HG02623 (cell line): ENCODE data around the gene KLRK1.
"Not testable (repeated sequence)": the region's sequence is repeated elsewhere in the genome, so short reads cannot be mapped to it uniquely, and the experiment has no call there.

Experiments used
- ATAC-seq: cut with Tn5 transposase; IDR thresholded peaks from one replicate; pipeline ENCODE4 v1.9.1; 2021; ENCODE audit warnings: moderate library complexity; ENCODE audit not compliant: unreplicated experiment

Gene KLRK1

DNA sequence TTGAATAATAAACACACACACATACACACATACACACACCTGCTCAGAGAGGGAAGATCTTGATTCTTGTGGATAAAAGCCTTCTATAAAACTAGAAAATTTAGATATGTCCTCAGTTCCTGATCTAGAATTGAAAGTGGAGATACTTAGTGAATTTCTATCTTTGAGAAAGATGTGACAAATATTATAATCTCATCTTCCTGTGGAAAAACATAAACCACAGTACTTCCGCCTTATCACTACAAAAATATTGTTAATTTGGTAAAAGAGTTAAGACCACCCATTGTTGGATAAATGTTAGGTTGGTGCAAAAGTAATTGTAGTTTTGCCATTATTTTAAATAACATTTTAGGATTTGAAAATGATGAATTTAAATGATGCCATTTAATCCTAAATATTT is at the start of gene KLRK1:
Gene KLRK1 (minus strand): TSS at position 138 of the 400 bp plus-strand sequence. CDS start 1,231 bp downstream, outside the sequence.
- no peak for ATAC-seq

DNA sequence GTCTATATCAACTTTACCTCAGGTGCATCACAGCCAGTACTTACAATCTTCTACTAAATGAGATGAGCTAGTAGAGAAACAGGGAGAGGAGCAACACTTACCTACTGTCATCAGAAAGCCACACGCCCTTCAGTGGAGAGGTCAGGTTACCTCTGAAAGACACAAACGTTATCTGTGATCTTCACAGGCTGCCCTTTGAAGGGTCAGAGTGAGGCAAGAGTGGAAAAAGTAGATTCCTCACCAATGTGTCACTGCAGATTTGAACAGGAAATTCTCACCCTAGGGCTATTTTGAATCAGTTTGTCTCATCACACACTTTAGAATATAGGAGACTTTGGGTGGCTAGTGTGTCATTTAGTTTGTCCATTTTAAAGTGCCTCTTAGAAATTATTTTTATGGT is 47.8 kb upstream of the KLRK1 start:
- ATAC-seq = not testable (repeated sequence)

- ATAC-seq = not testable (repeated sequence)
Observed at GRCh38 chr12:10435816-10436215, 46.0 kb upstream of the KLRK1 start, which contains the start of gene KLRC2. Gene KLRC2, minus strand, starts transcription at chr12:10436010. Its CDS starts 24 bp downstream, at chr12:10435986.

DNA sequence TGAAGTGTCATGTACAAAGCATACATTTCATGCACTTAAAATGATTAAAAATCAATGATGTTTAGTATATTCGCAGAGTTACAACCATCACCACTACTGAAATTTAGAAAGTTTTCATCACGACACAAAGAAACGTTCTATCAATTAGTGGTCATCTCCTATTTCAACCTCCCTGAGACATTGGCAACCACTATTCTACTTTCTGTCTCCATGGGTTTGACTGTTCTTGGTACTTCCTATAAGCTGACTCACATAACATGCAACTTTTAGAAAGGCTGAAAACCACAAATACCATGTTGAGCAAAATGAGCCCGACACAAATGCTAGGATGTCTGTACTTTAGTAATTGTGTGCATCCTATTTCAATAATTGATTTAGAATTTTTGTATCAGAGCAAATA is 40.8 kb upstream of the KLRK1 start:
- ATAC-seq = not testable (repeated sequence)

DNA sequence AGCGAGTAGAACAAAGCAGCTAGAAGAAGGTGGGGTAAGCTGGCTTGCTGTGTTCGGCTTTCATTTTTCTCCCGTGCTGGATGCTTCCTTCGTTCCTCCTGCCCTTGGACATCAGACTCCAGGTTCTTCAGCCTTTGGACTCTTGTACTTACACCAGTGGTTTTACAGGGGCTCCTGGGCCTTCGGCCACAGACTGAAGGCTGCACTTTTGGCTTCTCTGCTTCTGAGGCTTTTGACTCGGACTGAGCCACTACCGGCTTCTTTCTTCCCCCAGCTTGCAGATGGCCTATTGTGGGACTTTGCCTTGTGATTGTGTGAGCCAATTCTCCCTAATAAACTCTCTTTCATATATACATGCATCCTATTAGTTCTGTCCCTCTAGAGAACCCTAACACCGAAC is 36.1 kb upstream of the KLRK1 start:
- ATAC-seq = not testable (repeated sequence)

GRCh38 chr12:10424260-10424899 is 34.5 kb upstream of the KLRK1 start:
- not testable (repeated sequence) for ATAC-seq

DNA sequence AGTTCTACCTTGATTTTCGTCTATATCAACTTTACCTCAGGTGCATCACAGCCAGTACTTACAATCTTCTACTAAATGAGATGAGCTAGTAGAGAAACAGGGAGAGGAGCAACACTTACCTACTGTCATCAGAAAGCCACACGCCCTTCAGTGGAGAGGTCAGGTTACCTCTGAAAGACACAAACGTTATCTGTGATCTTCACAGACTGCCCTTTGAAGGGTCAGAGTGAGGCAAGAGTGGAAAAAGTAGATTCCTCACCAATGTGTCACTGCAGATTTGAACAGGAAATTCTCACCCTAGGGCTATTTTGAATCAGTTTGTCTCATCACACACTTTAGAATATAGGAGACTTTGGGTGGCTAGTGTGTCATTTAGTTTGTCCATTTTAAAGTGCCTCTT is 32.3 kb upstream of the KLRK1 start:
- not testable (repeated sequence) for ATAC-seq

GRCh38 chr12:10420334-10420733 is 30.5 kb upstream of the KLRK1 start, which contains the start of gene KLRC3:
Gene KLRC3, minus strand, starts transcription at chr12:10420595. Its CDS starts 45 bp downstream, at chr12:10420550.
- ATAC-seq = not testable (repeated sequence)

- no peak for ATAC-seq
Observed at GRCh38 chr12:10409392-10409791, 19.6 kb upstream of the KLRK1 start, which contains the start of gene KLRC4. Gene KLRC4, minus strand, starts transcription at chr12:10409757. Its CDS starts 182 bp downstream, at chr12:10409575.

DNA sequence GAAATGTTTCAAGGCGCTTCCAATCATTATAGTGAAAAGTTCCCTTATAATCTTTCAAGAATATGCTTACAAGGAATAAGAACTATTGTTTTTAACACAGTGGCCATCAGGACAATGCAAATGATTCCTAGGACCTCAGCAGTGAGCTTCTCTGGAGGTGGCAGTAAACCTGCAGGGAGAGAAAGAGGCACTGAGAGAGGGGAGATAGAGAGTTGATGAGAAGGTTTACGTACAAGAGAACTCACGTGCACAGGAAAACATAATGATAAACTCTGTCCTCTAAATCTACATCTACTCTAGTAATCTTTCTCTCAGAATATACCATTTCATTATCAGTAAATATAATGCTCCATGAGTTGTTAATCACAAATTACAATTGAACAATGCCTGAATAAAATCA is 19.0 kb upstream of the KLRK1 start:
- ATAC-seq = no peak

DNA sequence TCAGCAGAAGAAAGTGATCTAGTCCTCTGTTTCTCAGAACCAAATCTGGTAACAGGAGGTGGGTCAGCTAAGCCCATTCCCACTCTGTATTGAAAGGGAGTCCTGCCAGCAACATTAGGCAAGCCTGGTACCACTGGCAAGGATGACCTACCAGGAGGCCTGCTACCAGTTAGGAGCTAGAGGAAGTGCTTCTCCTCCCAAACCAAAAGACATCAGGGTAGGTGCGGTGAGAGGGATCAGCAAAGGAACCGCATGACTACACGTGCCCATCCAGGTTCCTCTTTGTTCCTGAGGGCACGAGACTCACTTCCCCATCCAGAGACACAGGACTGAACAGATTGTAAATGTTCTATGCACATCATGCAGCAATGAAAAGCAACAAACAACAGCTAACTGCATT is 16.9 kb upstream of the KLRK1 start:
- ATAC-seq = no peak

GRCh38 chr12:10405294-10405693 is 15.5 kb upstream of the KLRK1 start:
- ATAC-seq = no peak

GRCh38 chr12:10404798-10405197 is 15.0 kb upstream of the KLRK1 start:
- no peak for ATAC-seq

GRCh38 chr12:10400829-10401228 is 11.0 kb upstream of the KLRK1 start:
- ATAC-seq = no peak

DNA sequence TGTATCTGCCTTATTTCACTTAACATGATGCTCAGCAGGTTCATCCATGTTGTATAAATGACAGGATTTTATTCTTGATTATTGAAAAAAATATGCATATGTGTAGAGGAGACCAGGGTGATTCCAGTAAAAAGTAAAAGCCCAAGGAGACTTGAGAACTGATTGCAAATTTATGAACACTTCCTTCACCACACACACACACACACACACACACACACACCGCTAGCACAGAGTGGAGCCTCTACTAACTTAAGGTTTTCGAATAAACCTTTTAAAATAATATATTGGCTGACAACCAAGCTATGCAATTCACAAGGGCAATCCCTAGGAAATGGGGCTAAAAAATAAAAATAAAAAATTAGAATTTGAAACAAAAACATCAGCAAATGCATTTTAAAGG is 8.3 kb upstream of the KLRK1 start:
- ATAC-seq = no peak

GRCh38 chr12:10397296-10397695 is 7.5 kb upstream of the KLRK1 start:
- ATAC-seq = no peak

GRCh38 chr12:10396176-10396575 is 6.3 kb upstream of the KLRK1 start:
- not testable (repeated sequence) for ATAC-seq

DNA sequence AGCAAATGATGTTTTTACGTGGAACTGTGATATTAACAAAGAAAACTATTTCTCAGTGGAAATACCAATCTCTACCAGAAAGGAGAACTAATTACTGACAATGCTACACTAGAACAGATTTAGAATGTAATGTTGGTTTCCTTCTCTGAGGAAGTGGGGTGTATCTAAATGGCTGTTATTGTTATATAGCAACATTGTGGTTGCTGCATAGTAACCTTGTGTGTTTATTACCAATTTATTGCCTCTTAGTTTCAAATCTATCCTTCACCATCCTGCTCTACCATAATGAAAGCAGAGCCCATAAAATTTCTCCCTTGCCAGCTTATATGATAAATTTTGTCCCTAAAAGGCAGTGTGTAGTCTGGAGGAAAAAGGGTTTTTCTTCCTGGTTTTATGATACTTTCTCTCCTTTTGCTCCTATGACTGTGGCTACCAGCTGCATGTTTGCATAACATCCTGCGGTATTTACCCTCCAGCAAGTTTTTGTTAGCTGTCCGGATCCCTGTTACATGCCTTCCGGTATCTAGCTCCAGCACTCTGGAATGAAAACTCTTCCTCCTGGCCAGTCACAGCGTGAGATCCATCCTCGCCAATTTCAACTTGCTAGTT is 5.7 kb upstream of the KLRK1 start:
- ATAC-seq = peak; percentile 80

GRCh38 chr12:10394531-10395152 is 4.8 kb upstream of the KLRK1 start:
- ATAC-seq = not testable (repeated sequence)

- ATAC-seq = no peak
Observed at GRCh38 chr12:10393291-10393690, 3.5 kb upstream of the KLRK1 start.

- peak; percentile 57 for ATAC-seq
Observed at GRCh38 chr12:10392394-10392930, 2.6 kb upstream of the KLRK1 start.

DNA sequence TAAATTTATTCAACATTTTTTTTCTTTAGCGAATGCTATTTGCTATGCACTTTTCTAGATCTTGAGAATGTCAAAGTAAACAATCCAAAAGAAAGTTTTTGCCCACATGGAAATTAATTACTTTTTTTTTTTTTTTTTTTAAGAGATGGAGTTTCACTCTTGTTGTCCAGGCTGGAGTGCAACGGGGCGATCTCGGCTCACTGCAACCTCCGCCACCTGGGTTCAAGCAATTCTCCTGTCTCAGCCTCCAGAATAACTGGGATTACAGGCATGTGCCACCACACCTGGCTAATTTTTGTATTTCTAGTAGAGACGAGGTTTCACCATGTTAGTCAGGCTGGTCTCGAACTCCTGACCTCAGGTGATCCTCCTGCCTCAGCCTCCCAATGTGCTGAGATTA is 1.1 kb upstream of the KLRK1 start:
- not testable (repeated sequence) for ATAC-seq
